ENCODE results near the gene YIPF1.

DNA sequence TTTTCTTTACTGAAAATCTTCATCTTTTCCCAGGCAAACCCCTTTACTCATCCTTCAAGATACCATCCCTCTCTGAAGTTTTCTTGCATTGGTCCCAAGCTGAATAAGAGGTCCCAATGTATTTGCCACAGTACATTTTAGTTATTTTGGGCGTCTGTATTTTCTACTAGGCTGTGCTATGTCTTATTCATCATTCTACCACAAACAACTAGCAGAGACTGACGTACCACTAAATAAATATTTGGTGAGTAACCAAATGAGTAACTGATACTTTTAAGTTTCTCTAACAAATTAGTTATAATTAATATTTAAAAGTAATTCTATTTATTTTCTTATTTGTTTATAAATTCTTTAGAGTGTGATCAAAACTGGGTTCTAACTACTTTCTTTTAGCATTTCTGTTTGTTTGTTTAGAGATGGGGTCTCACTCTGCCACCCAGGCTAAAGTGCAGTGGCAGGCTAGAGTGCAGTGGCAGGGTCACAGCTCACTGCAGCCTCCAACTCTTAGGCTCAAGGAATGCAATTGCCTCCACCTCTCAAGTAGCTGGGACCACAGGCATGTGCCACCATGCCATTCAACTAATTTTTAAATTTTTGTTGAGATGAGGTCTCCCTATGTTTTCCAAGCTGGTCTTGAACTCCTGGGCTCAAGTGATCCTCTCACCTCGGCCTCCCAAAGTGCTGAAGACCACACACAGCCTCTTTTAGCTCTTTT is 84.6 kb downstream of the YIPF1 start:
- TF ChIP-seq, protein P1, sequence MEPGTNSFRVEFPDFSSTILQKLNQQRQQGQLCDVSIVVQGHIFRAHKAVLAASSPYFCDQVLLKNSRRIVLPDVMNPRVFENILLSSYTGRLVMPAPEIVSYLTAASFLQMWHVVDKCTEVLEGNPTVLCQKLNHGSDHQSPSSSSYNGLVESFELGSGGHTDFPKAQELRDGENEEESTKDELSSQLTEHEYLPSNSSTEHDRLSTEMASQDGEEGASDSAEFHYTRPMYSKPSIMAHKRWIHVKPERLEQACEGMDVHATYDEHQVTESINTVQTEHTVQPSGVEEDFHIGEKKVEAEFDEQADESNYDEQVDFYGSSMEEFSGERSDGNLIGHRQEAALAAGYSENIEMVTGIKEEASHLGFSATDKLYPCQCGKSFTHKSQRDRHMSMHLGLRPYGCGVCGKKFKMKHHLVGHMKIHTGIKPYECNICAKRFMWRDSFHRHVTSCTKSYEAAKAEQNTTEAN (CRISPR knock-in tag; IDR thresholded peaks at IDR 0.05) = no peak
- TF ChIP-seq, protein P2, sequence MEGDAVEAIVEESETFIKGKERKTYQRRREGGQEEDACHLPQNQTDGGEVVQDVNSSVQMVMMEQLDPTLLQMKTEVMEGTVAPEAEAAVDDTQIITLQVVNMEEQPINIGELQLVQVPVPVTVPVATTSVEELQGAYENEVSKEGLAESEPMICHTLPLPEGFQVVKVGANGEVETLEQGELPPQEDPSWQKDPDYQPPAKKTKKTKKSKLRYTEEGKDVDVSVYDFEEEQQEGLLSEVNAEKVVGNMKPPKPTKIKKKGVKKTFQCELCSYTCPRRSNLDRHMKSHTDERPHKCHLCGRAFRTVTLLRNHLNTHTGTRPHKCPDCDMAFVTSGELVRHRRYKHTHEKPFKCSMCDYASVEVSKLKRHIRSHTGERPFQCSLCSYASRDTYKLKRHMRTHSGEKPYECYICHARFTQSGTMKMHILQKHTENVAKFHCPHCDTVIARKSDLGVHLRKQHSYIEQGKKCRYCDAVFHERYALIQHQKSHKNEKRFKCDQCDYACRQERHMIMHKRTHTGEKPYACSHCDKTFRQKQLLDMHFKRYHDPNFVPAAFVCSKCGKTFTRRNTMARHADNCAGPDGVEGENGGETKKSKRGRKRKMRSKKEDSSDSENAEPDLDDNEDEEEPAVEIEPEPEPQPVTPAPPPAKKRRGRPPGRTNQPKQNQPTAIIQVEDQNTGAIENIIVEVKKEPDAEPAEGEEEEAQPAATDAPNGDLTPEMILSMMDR (IDR thresholded peaks at IDR 0.05) = no peak
- TF ChIP-seq FOXP1 (CRISPR knock-in tag; IDR thresholded peaks at IDR 0.05; ENCODE audit: borderline replicate concordance) (no peak), TEAD4 (CRISPR knock-in tag; IDR thresholded peaks at IDR 0.05) (no peak), HMGXB4 (CRISPR knock-in tag; IDR thresholded peaks at IDR 0.05) (no peak), ATF1 (CRISPR knock-in tag; IDR thresholded peaks at IDR 0.05) (no peak), NFYB (CRISPR knock-in tag; conservative IDR thresholded peaks at IDR 0.05; ENCODE audit: low read depth) (no peak), JUN (CRISPR knock-in tag; IDR thresholded peaks at IDR 0.05) (no peak)
- TF ChIP-seq, protein P3, sequence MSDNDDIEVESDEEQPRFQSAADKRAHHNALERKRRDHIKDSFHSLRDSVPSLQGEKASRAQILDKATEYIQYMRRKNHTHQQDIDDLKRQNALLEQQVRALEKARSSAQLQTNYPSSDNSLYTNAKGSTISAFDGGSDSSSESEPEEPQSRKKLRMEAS (CRISPR knock-in tag; IDR thresholded peaks at IDR 0.05) = no peak
